ENCODE measurements around the gene ESPN. TPM values are rescaled to one million over a fixed set of nuclear protein-coding genes. Genes with fewer than 3 reads are reported as not detected.
"Not testable (repeated sequence)": the region's sequence is repeated elsewhere in the genome, so short reads cannot be mapped to it uniquely, and the experiment has no call there.

ESPN gene
- total RNA-seq, 1 experiment from 2014 or later = 0.07 TPM

DNA sequence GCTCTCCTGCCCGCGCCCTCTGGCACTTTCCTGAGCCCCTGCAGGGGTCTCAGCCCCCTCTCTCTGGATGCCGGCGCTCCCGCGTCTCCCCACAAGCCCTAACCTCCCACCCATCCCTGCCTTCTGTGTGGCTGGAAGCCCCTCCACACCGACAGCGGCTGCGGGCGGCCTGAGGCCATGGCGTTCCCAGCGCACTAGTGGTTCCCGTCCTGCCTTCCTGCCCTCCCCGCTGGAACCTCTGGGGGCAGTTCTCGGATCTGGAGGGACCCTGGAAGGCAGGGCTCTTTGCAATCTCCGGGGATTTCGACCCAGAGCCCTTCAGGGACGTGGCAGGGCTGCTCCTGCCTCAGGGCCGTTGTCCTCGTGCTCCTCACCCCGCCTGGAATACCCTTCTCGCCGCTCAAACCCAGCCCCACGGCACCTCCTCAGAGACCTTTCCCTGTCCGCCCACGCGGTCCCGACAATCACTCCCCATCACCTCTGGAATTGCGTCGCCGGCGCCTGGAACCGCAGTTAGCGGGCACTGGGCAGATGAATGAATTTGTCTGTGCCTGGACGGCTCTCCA, 493 bp upstream of the ESPN start:
- in situ Hi-C loops (cut with HindIII; ENCODE audit: low sequenced_read_pairs) = no loop called here
- DNase-seq (ENCODE audit: low spot score) = no peak

- DNase-seq (ENCODE audit: low spot score) = no peak
- in situ Hi-C loops (cut with HindIII; ENCODE audit: low sequenced_read_pairs) = no loop called here
These were observed 1.1 kb downstream of the ESPN start for GRCh38 chr1:6425658-6426057.

DNA sequence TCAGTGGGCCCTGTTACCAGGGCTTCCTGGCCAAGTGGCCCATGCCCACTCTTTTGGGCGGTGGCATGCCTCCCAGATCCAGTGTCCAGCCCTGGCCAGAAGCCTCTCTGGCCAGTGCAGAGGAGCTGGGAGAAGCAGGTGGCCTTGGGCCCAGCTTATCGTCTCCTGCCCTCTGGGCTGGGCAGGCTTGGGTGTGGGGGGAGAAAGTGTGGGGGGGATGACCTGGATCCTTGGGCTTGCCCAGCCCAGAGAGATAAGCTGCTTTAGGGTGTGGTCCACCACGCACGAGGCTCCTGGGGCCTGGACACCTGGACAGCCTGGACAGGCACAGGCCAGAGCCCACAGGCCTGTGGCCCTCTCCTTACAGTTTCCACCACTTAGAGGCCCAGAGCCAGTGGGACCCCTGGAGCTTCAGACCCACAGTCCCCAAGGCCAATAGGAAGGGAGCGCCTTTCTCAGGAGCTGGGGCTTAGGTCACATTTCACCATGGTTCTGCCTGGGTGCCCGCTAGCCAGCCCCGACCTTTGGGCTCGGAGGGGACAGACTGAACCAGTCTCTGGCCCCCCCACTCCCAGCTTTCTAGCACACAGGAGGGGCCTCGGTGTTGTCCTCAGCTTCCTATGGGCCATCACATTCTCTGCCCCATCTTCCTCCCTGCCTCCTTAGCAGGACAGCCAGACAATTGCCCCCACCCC, 1.8 kb downstream of the ESPN start:
- in situ Hi-C loops (cut with HindIII; ENCODE audit: low sequenced_read_pairs) = no loop called here
- no peak for DNase-seq (ENCODE audit: low spot score)

DNA sequence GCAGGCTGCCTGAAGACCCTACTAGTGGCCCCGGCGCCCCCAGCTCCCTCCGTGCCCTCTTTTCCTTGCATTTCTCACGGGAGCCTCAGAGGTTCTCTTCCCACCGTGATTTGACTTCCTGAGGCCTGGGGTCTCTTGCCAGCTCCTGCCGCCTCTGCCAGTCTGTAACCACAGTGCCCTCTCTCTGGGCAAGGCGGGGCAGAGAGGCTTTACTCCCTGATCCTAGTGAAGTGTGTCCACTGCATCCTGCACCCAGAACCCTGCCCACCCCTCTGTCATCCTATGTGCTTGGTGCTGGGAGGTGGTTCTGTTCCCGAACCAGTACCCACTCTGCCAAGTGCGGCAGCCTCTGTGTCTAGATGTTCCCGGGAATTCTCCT, 2.4 kb downstream of the ESPN start:
- in situ Hi-C loops (cut with HindIII; ENCODE audit: low sequenced_read_pairs) = no loop called here
- DNase-seq (ENCODE audit: low spot score) = no peak

GRCh38 chr1:6427441-6428390, 3.1 kb downstream of the ESPN start:
- DNase-seq (ENCODE audit: low spot score) = peak; percentile 58
- in situ Hi-C loops (cut with HindIII; ENCODE audit: low sequenced_read_pairs) = no loop called here

DNA sequence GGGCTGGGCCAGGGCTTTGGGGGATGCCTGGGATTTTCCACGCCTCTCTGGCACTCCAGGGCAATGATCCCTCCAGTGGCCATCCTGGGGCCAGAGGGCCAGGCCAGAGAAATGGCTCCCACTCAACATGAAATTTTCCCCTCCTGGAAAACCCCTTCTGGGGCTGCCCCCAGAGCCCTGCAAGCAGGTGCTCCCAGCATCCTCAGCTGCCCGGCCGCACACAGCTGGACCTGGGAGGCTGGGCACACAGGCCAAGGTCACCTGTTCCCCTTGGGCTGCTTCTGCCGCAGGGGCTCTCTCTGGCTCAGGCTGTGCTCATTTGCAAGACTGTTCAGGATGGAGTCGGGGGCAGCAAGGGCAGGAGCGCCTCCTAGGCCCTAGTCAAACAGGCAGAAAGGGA, 3.9 kb downstream of the ESPN start:
- DNase-seq (ENCODE audit: low spot score); in situ Hi-C loops (cut with HindIII; ENCODE audit: low sequenced_read_pairs): not testable (repeated sequence)

DNA sequence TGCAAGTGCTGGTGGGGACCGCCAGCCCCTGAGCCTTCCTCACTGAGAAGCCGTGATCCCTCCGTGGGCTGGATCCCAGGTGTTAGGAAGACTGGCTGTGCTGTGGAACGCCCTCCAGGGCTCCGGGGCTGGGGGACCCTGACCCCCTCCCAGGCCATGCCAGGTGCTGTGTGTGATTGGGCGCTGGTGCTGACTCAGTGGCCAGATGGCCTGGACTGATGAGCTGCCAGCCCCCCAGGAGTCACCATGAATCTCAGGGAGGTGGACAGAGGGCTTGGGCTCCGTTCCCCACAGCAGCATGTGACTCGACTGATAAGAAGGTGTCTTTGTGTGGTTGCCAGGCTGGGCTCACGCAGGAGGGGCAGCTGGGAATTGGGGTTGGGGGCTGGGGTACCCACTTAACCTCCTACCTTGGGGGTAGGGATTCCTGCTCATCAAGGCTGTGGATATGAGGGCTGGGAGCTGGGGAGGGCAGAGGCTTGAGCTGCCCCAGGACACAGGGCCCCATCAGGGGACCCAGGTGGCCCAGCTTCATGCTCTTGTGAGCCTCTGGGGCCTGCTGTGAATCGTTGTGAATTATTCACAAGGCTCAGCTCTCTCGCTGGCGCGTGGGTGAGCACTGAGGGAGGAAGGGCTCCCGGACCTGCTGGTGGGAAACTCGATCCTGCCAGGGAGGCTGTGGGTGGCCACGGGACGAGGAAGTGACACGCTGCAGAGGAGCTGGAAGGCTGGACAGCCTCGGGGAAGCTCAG, 5.3 kb downstream of the ESPN start:
- DNase-seq (ENCODE audit: low spot score); in situ Hi-C loops (cut with HindIII; ENCODE audit: low sequenced_read_pairs): not testable (repeated sequence)

- DNase-seq (ENCODE audit: low spot score); in situ Hi-C loops (cut with HindIII; ENCODE audit: low sequenced_read_pairs): not testable (repeated sequence)
These were observed 7.3 kb downstream of the ESPN start for GRCh38 chr1:6431645-6432579.

DNA sequence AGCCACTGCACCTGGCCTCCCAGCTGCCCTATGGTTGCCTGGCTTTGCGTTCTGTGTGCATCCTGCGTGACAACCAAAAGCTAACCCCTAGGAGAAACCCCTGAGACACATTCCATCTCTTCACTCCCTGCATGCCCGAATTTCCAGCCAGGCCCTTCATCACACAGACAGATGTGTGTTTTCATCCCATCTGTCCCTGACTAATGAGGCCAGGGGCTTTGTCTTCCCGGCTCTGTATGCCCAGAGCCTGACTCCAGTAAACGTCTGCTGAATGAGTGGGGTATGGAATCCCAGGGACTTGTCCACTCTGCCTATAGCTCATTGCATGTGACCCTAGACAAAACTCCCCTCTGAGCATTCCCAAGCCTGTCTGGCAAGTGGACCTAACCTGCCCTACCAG, 9.6 kb downstream of the ESPN start:
- in situ Hi-C loops (cut with HindIII; ENCODE audit: low sequenced_read_pairs) = no loop called here
- no peak for DNase-seq (ENCODE audit: low spot score)

DNA sequence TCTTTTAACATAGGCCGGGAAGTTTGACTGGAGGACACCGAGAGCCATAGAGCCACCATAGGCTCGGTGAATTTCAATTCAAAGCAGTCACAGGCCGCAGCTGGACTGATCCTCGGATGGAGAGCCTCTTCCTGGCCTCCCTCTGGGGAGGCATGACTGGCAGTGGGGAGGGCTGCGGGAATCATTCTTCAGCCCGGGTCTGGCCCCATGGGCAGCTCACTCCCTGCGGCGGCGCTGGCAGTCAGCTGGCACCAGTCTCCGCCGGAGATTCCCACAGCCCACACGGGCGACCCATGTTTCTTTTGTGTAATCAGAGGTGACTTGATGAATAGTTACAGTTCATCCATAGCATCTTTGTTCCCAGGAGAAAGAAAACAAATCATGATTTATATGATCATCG, 10.6 kb downstream of the ESPN start:
- no peak for DNase-seq (ENCODE audit: low spot score)
- in situ Hi-C loops (cut with HindIII; ENCODE audit: low sequenced_read_pairs) = no loop called here

GRCh38 chr1:6435547-6435946, 11.0 kb downstream of the ESPN start:
- in situ Hi-C loops (cut with HindIII; ENCODE audit: low sequenced_read_pairs) = no loop called here
- DNase-seq (ENCODE audit: low spot score) = no peak

DNA sequence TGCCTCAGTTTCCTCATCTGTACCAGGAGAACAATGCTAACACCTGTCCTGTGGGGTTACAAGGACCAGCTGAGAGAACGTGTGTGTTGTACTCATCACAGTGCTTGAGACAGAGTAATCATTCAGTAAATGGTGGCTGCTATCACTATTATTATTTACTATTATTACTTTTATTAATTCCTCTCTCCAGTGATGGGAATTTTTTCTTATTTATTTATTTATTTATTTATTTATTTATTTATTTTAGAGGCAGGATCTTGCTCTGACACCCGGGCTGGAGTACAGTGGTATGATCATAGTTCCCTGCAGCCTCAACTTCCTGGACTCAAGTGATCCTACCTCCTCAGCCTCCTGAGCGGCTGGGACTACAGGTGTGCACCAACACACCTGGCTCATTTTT, 11.7 kb downstream of the ESPN start:
- in situ Hi-C loops (cut with HindIII; ENCODE audit: low sequenced_read_pairs); DNase-seq (ENCODE audit: low spot score): not testable (repeated sequence)

DNA sequence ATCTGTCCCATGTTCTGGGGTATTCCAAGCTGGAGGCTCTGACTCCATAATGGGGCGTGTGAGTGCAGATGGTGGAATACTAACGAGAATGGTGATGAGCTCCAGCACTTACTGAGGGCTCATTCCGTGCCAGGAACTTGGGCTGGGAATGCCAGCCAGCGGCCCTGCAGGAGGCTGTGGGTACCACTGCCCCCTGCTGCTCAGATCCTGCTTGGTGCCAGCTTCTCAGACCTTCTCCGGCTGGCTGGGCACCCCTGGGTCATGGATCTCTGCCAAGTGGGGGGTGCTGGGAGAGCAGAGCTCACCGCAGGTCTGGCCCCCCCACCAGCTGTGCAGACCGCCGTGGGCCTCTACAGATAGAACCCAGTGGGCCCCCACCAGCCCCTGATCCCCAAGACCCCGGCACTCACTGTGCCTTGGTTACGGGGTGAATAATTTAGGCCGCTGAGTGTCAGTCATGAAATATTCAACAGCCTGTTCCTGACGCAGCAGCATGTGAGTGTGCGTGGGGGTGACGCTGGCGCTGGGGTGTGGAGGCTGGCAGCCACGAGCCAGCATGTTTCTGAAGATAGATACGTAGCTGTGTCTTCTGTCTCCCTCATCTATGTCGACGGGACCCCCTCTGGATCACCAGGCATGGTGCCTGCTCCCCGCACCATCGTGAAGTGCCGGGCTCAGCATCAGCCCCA, 12.6 kb downstream of the ESPN start:
- in situ Hi-C loops (cut with HindIII; ENCODE audit: low sequenced_read_pairs) = not testable (repeated sequence)
- DNase-seq (ENCODE audit: low spot score) = peak; percentile 82

DNA sequence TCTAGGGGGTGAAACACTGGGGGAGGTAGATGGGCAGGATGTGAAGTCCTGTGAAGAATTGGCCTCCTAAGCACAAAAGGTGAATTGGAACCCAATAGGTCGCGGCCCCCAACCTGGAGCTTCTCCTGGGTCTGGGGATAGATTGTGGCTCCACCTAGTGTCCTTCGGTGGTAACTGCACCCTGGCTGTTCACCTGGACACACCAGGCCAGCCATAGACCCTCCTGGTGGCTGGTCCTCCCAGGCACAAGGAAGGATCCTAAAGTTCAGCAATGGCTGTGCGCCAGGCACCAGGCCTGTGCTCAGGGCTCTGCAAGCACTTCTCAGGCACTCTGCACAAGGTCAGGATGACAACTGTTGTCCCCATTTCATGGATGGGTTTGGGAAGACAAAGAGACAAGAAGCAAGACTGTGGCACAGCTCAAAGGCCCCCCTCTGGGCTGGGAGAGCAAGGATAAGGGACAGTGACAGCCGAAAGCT, 13.5 kb downstream of the ESPN start:
- peak; percentile 82 for DNase-seq (ENCODE audit: low spot score)
- in situ Hi-C loops (cut with HindIII; ENCODE audit: low sequenced_read_pairs) = no loop called here

DNA sequence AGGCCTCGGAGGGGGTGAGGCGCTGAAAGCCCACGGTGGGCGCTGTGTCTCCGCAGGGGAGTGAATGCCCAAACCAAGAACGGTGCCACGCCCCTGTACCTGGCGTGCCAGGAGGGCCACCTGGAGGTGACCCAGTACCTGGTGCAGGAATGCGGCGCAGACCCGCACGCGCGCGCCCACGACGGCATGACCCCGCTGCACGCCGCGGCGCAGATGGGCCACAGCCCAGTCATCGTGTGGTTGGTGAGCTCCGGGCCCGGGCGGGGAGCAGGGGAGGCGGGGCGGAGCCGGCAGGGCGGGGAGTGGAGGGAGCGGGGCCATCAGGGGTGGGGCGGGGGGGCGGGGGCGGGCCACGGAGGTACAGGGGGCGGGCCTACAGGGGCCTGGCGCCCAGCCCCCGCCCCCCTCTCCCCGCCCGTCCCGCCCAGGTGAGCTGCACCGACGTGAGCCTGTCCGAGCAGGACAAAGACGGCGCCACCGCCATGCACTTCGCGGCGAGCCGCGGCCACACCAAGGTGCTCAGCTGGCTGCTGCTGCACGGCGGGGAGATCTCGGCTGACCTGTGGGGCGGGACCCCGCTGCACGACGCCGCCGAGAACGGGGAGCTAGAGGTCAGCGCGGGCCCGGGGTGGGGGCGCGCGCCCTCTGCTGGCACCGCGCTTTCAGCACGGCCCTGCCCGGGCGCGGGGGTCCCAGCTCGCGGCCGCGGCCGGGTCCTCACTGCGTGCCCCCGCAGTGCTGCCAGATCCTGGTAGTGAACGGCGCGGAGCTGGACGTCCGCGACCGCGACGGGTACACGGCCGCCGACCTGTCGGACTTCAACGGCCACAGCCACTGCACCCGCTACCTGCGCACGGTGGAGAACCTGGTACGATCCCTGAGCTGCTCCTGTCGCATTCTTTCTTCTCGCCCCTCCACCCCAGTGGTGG, 15.9 kb downstream of the ESPN start:
- DNase-seq (ENCODE audit: low spot score) = no peak
- in situ Hi-C loops (cut with HindIII; ENCODE audit: low sequenced_read_pairs) = no loop called here

- in situ Hi-C loops (cut with HindIII; ENCODE audit: low sequenced_read_pairs) = no loop called here
- DNase-seq (ENCODE audit: low spot score) = no peak
These were observed 17.0 kb downstream of the ESPN start for GRCh38 chr1:6441586-6441985.

Measured in G401 (cell line).